ENCODE results near the gene EYA2. TPM values are rescaled to one million over a fixed set of nuclear protein-coding genes. Genes with fewer than 3 reads are reported as not detected.
"Not testable (repeated sequence)": the region's sequence is repeated elsewhere in the genome, so short reads cannot be mapped to it uniquely, and the experiment has no call there.

The EYA2 gene
- total and polyA plus RNA-seq, 2 donors, result 0.70 to 2.2 TPM

- not testable (repeated sequence) for H3K36me3 ChIP-seq (ENCODE audit: insufficient read depth); H3K27ac ChIP-seq (ENCODE audit: low read depth); H3K4me3 ChIP-seq (ENCODE audit: low read depth, low read length); DNase-seq (ENCODE audit: extremely low spot score); H3K4me1 ChIP-seq (ENCODE audit: insufficient read depth)
- 96% methylated on average over 11 of the region's 11 CpGs for WGBS
Observed at GRCh38 chr20:47204850-47205122, 310.1 kb downstream of the EYA2 start.

GRCh38 chr20:47205577-47206123 is 311.0 kb downstream of the EYA2 start:
- Histone ChIP-seq H3K4me3 (ENCODE audit: low read depth, low read length) (no peak overlapping the region), H3K4me1 (ENCODE audit: insufficient read depth) (no peaks in the 10 kb centered on the region), H3K36me3 (ENCODE audit: insufficient read depth) (peaks cover 2% of the 10 kb centered on the region), H3K27ac (ENCODE audit: low read depth) (no peak overlapping the region)
- no peak for DNase-seq (ENCODE audit: extremely low spot score)
- 47% methylated on average over 9 of the region's 9 CpGs for WGBS

- not testable (repeated sequence) for H3K4me3 ChIP-seq (ENCODE audit: low read depth, low read length); H3K4me1 ChIP-seq (ENCODE audit: insufficient read depth); H3K27ac ChIP-seq (ENCODE audit: low read depth); H3K36me3 ChIP-seq (ENCODE audit: insufficient read depth); DNase-seq (ENCODE audit: extremely low spot score)
- 85% methylated on average over 10 of the region's 10 CpGs for WGBS
Observed at GRCh38 chr20:47206552-47206951, 311.9 kb downstream of the EYA2 start.

GRCh38 chr20:47206962-47207641 is 312.5 kb downstream of the EYA2 start:
- 84% methylated on average over 9 of the region's 9 CpGs for WGBS

GRCh38 chr20:47208534-47209174 is 314.0 kb downstream of the EYA2 start:
- 94% methylated on average over 18 of the region's 18 CpGs for WGBS
- peaks cover 2% of the 10 kb centered on the region for H3K36me3 ChIP-seq (ENCODE audit: insufficient read depth)

More at GRCh38 chr20:47206962-47207641, 312.5 kb downstream of the EYA2 start:
- DNase-seq (ENCODE audit: extremely low spot score), result no peak
- Histone ChIP-seq H3K4me1 (ENCODE audit: insufficient read depth) (no peaks in the 10 kb centered on the region), H3K36me3 (ENCODE audit: insufficient read depth) (peaks cover 2% of the 10 kb centered on the region), H3K27ac (ENCODE audit: low read depth) (no peak overlapping the region), H3K4me3 (ENCODE audit: low read depth, low read length) (no peak overlapping the region)

GRCh38 chr20:47209982-47210381 is 315.3 kb downstream of the EYA2 start:
- no peak overlapping the region for H3K27ac ChIP-seq (ENCODE audit: low read depth)
- no peak overlapping the region for H3K4me3 ChIP-seq (ENCODE audit: low read depth, low read length)
- no peaks in the 10 kb centered on the region for H3K4me1 ChIP-seq (ENCODE audit: insufficient read depth)
- no peak for DNase-seq (ENCODE audit: extremely low spot score)
- peaks cover 2% of the 10 kb centered on the region for H3K36me3 ChIP-seq (ENCODE audit: insufficient read depth)
- 94% methylated on average over 17 of the region's 17 CpGs for WGBS

More at GRCh38 chr20:47208534-47209174, 314.0 kb downstream of the EYA2 start:
- Histone ChIP-seq H3K4me1 (ENCODE audit: insufficient read depth) (no peaks in the 10 kb centered on the region), H3K4me3 (ENCODE audit: low read depth, low read length) (no peak overlapping the region), H3K27ac (ENCODE audit: low read depth) (no peak overlapping the region)
- DNase-seq (ENCODE audit: extremely low spot score), result no peak

GRCh38 chr20:47210470-47210869 is 315.8 kb downstream of the EYA2 start:
- WGBS, result 95% methylated on average over 13 of the region's 13 CpGs
- Histone ChIP-seq H3K4me3 (ENCODE audit: low read depth, low read length) (no peak overlapping the region), H3K27ac (ENCODE audit: low read depth) (no peak overlapping the region), H3K4me1 (ENCODE audit: insufficient read depth) (no peaks in the 10 kb centered on the region), H3K36me3 (ENCODE audit: insufficient read depth) (peaks cover 2% of the 10 kb centered on the region)
- no peak for DNase-seq (ENCODE audit: extremely low spot score)

- Histone ChIP-seq H3K4me3 (ENCODE audit: low read depth, low read length) (no peak overlapping the region), H3K36me3 (ENCODE audit: insufficient read depth) (peaks cover 2% of the 10 kb centered on the region), H3K4me1 (ENCODE audit: insufficient read depth) (no peaks in the 10 kb centered on the region), H3K27ac (ENCODE audit: low read depth) (no peak overlapping the region)
- 94% methylated on average over 7 of the region's 7 CpGs for WGBS
- no peak for DNase-seq (ENCODE audit: extremely low spot score)
Observed at GRCh38 chr20:47211036-47211435, 316.4 kb downstream of the EYA2 start.

GRCh38 chr20:47212606-47213207 is 318.1 kb downstream of the EYA2 start:
- no peak overlapping the region for H3K27ac ChIP-seq (ENCODE audit: low read depth)
- H3K36me3 ChIP-seq (ENCODE audit: insufficient read depth), result peaks cover 2% of the 10 kb centered on the region
- H3K4me3 ChIP-seq (ENCODE audit: low read depth, low read length), result no peak overlapping the region
- H3K4me1 ChIP-seq (ENCODE audit: insufficient read depth), result no peaks in the 10 kb centered on the region
- no peak for DNase-seq (ENCODE audit: extremely low spot score)
- WGBS, result 91% methylated on average over 9 of the region's 9 CpGs

GRCh38 chr20:47213966-47214365 is 319.3 kb downstream of the EYA2 start:
- WGBS, result 94% methylated on average over 9 of the region's 9 CpGs
- H3K4me1 ChIP-seq (ENCODE audit: insufficient read depth), result no peaks in the 10 kb centered on the region
- no peak overlapping the region for H3K4me3 ChIP-seq (ENCODE audit: low read depth, low read length)
- no peak overlapping the region for H3K27ac ChIP-seq (ENCODE audit: low read depth)
- peaks cover 2% of the 10 kb centered on the region for H3K36me3 ChIP-seq (ENCODE audit: insufficient read depth)
- DNase-seq (ENCODE audit: extremely low spot score), result no peak

- no peak for DNase-seq (ENCODE audit: extremely low spot score)
- Histone ChIP-seq H3K27ac (ENCODE audit: low read depth) (no peak overlapping the region), H3K4me3 (ENCODE audit: low read depth, low read length) (no peak overlapping the region), H3K4me1 (ENCODE audit: insufficient read depth) (no peaks in the 10 kb centered on the region), H3K36me3 (ENCODE audit: insufficient read depth) (peaks cover 4% of the 10 kb centered on the region)
- 84% methylated on average over 10 of the region's 10 CpGs for WGBS
Observed at GRCh38 chr20:47215653-47216397, 321.2 kb downstream of the EYA2 start.

GRCh38 chr20:47216819-47217410 is 322.3 kb downstream of the EYA2 start:
- DNase-seq (ENCODE audit: extremely low spot score), result no peak
- no peaks in the 10 kb centered on the region for H3K4me1 ChIP-seq (ENCODE audit: insufficient read depth)
- WGBS, result 84% methylated on average over 7 of the region's 7 CpGs
- H3K36me3 ChIP-seq (ENCODE audit: insufficient read depth), result peaks cover 8% of the 10 kb centered on the region
- no peak overlapping the region for H3K27ac ChIP-seq (ENCODE audit: low read depth)
- H3K4me3 ChIP-seq (ENCODE audit: low read depth, low read length), result no peak overlapping the region

All from urinary bladder (tissue), 4 donors.